Mesendoderm (in vitro differentiated cells): ENCODE results near the gene LMTK3.
A peak's percentile ranks its signal among the peaks of the same experiment; 100 is the strongest.

Experiments used
- DNase-seq: peaks from one replicate; pipeline ENCODE4 v3.0.0; 2013
- H2AK5ac ChIP-seq: 2 replicates; pipeline ENCODE4 v1.6.1; 2013; ENCODE audit warnings: low read length, inconsistent platforms
- H2BK120ac ChIP-seq: 2 replicates; pipeline ENCODE4 v1.6.1; 2013; ENCODE audit warnings: low read depth, mild to moderate bottlenecking, low read length, moderate library complexity, mixed read lengths
- H2BK15ac ChIP-seq: replicated peaks from 2 replicates; pipeline ENCODE4 v1.6.1; 2013; ENCODE audit warnings: low read depth, mild to moderate bottlenecking, moderate library complexity
- H2BK5ac ChIP-seq: 2 replicates; pipeline ENCODE4 v1.6.1; 2013; ENCODE audit warnings: low read length, inconsistent platforms
- H3K18ac ChIP-seq: 2 replicates; pipeline ENCODE4 v1.6.1; 2013; ENCODE audit warnings: mild to moderate bottlenecking, low read length, mixed read lengths
- H3K23ac ChIP-seq: one replicate; pipeline ENCODE4 v1.6.1; 2013; ENCODE audit warnings: low read length
- H3K27ac ChIP-seq: 2 replicates; pipeline ENCODE4 v1.5.1; 2013; ENCODE audit warnings: low read depth, mild to moderate bottlenecking, inconsistent platforms, low read length, moderate library complexity
- H3K27me3 ChIP-seq: 2 replicates; pipeline ENCODE4 v1.6.1; 2013; ENCODE audit warnings: low read length, control low read depth, mild to moderate bottlenecking, inconsistent platforms; ENCODE audit not compliant: insufficient read depth, poor library complexity
- H3K36me3 ChIP-seq: 2 replicates; pipeline ENCODE4 v1.6.1; 2013; ENCODE audit warnings: low read length, inconsistent platforms; ENCODE audit not compliant: control insufficient read depth, insufficient read depth
- H3K4ac ChIP-seq: one replicate; pipeline ENCODE4 v1.6.1; 2013; ENCODE audit warnings: low read depth, mild to moderate bottlenecking, low read length, moderate library complexity
- H3K4me1 ChIP-seq: 2 replicates; pipeline ENCODE4 v1.6.1; 2013; ENCODE audit warnings: low read depth, low read length, inconsistent platforms; ENCODE audit not compliant: control insufficient read depth
- H3K4me2 ChIP-seq: 2 replicates; pipeline ENCODE4 v1.6.1; 2013; ENCODE audit warnings: low read length
- H3K4me3 ChIP-seq: 2 replicates; pipeline ENCODE4 v1.5.1; 2013; ENCODE audit warnings: mild to moderate bottlenecking, low read length
- H3K56ac ChIP-seq: one replicate; pipeline ENCODE4 v1.6.1; 2013; ENCODE audit warnings: low read length
- H3K79me1 ChIP-seq: 2 replicates; pipeline ENCODE4 v1.6.1; 2013; ENCODE audit warnings: low read length, inconsistent platforms
- H3K79me2 ChIP-seq: 2 replicates; pipeline ENCODE4 v1.6.1; 2013; ENCODE audit warnings: mild to moderate bottlenecking, low read length; ENCODE audit not compliant: control insufficient read depth, insufficient read depth
- H3K9ac ChIP-seq: 2 replicates; pipeline ENCODE4 v1.6.1; 2013; ENCODE audit warnings: low read length, inconsistent platforms
- H4K5ac ChIP-seq: one replicate; pipeline ENCODE4 v1.6.1; 2013; ENCODE audit warnings: low read length
- H4K8ac ChIP-seq: one replicate; pipeline ENCODE4 v1.6.1; 2013; ENCODE audit warnings: low read depth, mild to moderate bottlenecking, control low read depth, low read length, moderate library complexity
- WGBS: extraction: QIAGEN DNeasy Blood & Tissue Kit; methylation state at CpG from one replicate; pipeline ENCODE4 v1.1.7; 2013; ENCODE audit warnings: low lambda C conversion rate, missing lambda C conversion rate; ENCODE audit not compliant: insufficient coverage; ENCODE audit errors: extremely low coverage; 5-methylcytosine and 5-hydroxymethylcytosine counted together

LMTK3 gene

GRCh38 chr19:48556163-48556562, 44.5 kb upstream of the LMTK3 start:
- Histone ChIP-seq H3K79me2 (no peaks in the 10 kb centered on the region), H3K79me1 (no peaks in the 10 kb centered on the region), H3K4me2 (no peak overlapping the region), H4K8ac (no peak overlapping the region), H3K36me3 (no peaks in the 10 kb centered on the region), H4K5ac (no peak overlapping the region), H2AK5ac (peak overlapping the region; percentile 24), H2BK5ac (no peak overlapping the region), H3K23ac (no peak overlapping the region), H3K27me3 (no peaks in the 10 kb centered on the region), H2BK15ac (no peak overlapping the region), H3K56ac (peak overlapping the region; percentile 3), H3K9ac (no peak overlapping the region), H3K27ac (peak overlapping the region; percentile 17), H3K18ac (no peak overlapping the region), H3K4me3 (no peak overlapping the region), H3K4me1 (no peaks in the 10 kb centered on the region), H2BK120ac (no peak overlapping the region), H3K4ac (peak overlapping the region; percentile 25)
- no CpG with 5 or more reads among the region's 11 CpGs for WGBS
- DNase-seq, result peak; percentile 85

GRCh38 chr19:48554385-48555091, 42.9 kb upstream of the LMTK3 start:
- H3K4me1 ChIP-seq, result no peaks in the 10 kb centered on the region
- peak overlapping the region; percentile 40 for H3K4me2 ChIP-seq
- H2BK120ac ChIP-seq, result peak overlapping the region; percentile 54
- H3K79me2 ChIP-seq, result no peaks in the 10 kb centered on the region
- H4K5ac ChIP-seq, result no peak overlapping the region
- no peaks in the 10 kb centered on the region for H3K79me1 ChIP-seq
- peak overlapping the region; percentile 75 for H3K18ac ChIP-seq
- H2AK5ac ChIP-seq, result no peak overlapping the region
- no peak overlapping the region for H4K8ac ChIP-seq
- H3K4ac ChIP-seq, result peak overlapping the region; percentile 76
- H2BK5ac ChIP-seq, result peak overlapping the region; percentile 55
- no CpG with 5 or more reads among the region's 16 CpGs for WGBS
- H2BK15ac ChIP-seq, result no peak overlapping the region
- no peaks in the 10 kb centered on the region for H3K27me3 ChIP-seq
- H3K36me3 ChIP-seq, result no peaks in the 10 kb centered on the region
- H3K23ac ChIP-seq, result no peak overlapping the region
- peak overlapping the region; percentile 75 for H3K27ac ChIP-seq
- no peak overlapping the region for H3K4me3 ChIP-seq
- peak overlapping the region; percentile 87 for H3K56ac ChIP-seq
- DNase-seq, result peak; percentile 97
- H3K9ac ChIP-seq, result peak overlapping the region; percentile 58

- no peak overlapping the region for H2AK5ac ChIP-seq
- peak overlapping the region; percentile 75 for H3K18ac ChIP-seq
- no peaks in the 10 kb centered on the region for H3K79me2 ChIP-seq
- peak overlapping the region; percentile 58 for H3K9ac ChIP-seq
- no peak overlapping the region for H3K4me3 ChIP-seq
- peak overlapping the region; percentile 40 for H3K4me2 ChIP-seq
- no peak overlapping the region for H2BK15ac ChIP-seq
- DNase-seq, result peak; percentile 88
- no peak overlapping the region for H3K23ac ChIP-seq
- peak overlapping the region; percentile 75 for H3K27ac ChIP-seq
- no CpG with 5 or more reads among the region's 18 CpGs for WGBS
- H3K79me1 ChIP-seq, result no peaks in the 10 kb centered on the region
- peak overlapping the region; percentile 87 for H3K56ac ChIP-seq
- H3K4ac ChIP-seq, result peak overlapping the region; percentile 76
- peak overlapping the region; percentile 69 for H2BK5ac ChIP-seq
- no peaks in the 10 kb centered on the region for H3K27me3 ChIP-seq
- H2BK120ac ChIP-seq, result peak overlapping the region; percentile 54
- no peaks in the 10 kb centered on the region for H3K4me1 ChIP-seq
- no peak overlapping the region for H4K8ac ChIP-seq
- H3K36me3 ChIP-seq, result no peaks in the 10 kb centered on the region
- no peak overlapping the region for H4K5ac ChIP-seq
These were observed 42.2 kb upstream of the LMTK3 start for GRCh38 chr19:48553676-48554384.

GRCh38 chr19:48552406-48553322, 41.0 kb upstream of the LMTK3 start:
- Histone ChIP-seq H3K56ac (no peak overlapping the region), H4K5ac (no peak overlapping the region), H3K18ac (no peak overlapping the region), H3K9ac (no peak overlapping the region), H3K4me1 (no peaks in the 10 kb centered on the region), H4K8ac (no peak overlapping the region), H3K4ac (no peak overlapping the region), H3K79me1 (no peaks in the 10 kb centered on the region), H3K36me3 (no peaks in the 10 kb centered on the region), H2BK120ac (no peak overlapping the region), H3K4me3 (no peak overlapping the region), H3K79me2 (no peaks in the 10 kb centered on the region), H3K23ac (no peak overlapping the region), H3K27ac (no peak overlapping the region), H2BK15ac (no peak overlapping the region), H3K4me2 (no peak overlapping the region), H2BK5ac (no peak overlapping the region), H2AK5ac (no peak overlapping the region), H3K27me3 (no peaks in the 10 kb centered on the region)
- WGBS, result no CpG with 5 or more reads among the region's 19 CpGs
- DNase-seq, result no peak

GRCh38 chr19:48551437-48552302, 40.0 kb upstream of the LMTK3 start, which contains the start of gene SULT2B1:
Gene SULT2B1, plus strand, starts transcription at chr19:48552172. Its CDS starts 81 bp downstream, at chr19:48552253.
- no peaks in the 10 kb centered on the region for H3K4me1 ChIP-seq
- H3K4me3 ChIP-seq, result no peak within 1 kb of the TSS
- WGBS, result no CpG with 5 or more reads among the region's 36 CpGs
- H3K23ac ChIP-seq, result no peak within 1 kb of the TSS
- H3K4ac ChIP-seq, result no peak within 1 kb of the TSS
- H2BK5ac ChIP-seq, result no peak within 1 kb of the TSS
- no peaks in the 10 kb centered on the region for H3K79me2 ChIP-seq
- H4K8ac ChIP-seq, result no peak within 1 kb of the TSS
- no peak within 1 kb of the TSS for H3K18ac ChIP-seq
- no peak within 1 kb of the TSS for H2BK120ac ChIP-seq
- H3K9ac ChIP-seq, result no peak within 1 kb of the TSS
- H2AK5ac ChIP-seq, result peak within 1 kb of the TSS; percentile 38
- H4K5ac ChIP-seq, result no peak within 1 kb of the TSS
- no peaks in the 10 kb centered on the region for H3K36me3 ChIP-seq
- no peak within 1 kb of the TSS for H3K27ac ChIP-seq
- H2BK15ac ChIP-seq, result no peak within 1 kb of the TSS
- H3K27me3 ChIP-seq, result no peaks in the 10 kb centered on the region
- H3K4me2 ChIP-seq, result no peak within 1 kb of the TSS
- no peak for DNase-seq
- H3K79me1 ChIP-seq, result no peaks in the 10 kb centered on the region
- H3K56ac ChIP-seq, result no peak within 1 kb of the TSS
